DND-41 (cell line): ENCODE measurements around the gene SCAF8.

Experiments
- ATAC-seq: fragments of 200-7000 bp; cut with Tn5 transposase; 3 replicates; pipeline ENCODE4 v1.9.1; 2021; ENCODE audit warnings: low read depth; ENCODE audit not compliant: insufficient read depth
- DNase-seq: peaks from one replicate; pipeline ENCODE4 v3.0.0-alpha.2; 2020
- H2AFZ ChIP-seq: 2 replicates; pipeline ENCODE4 v1.6.0; 2012; ENCODE audit warnings: low read depth, low read length
- H3K27ac ChIP-seq: 2 replicates; pipeline ENCODE4 v1.5.1; 2012; ENCODE audit warnings: low read length, inconsistent platforms
- H3K27me3 ChIP-seq: fragments of 200-600 bp; sonication (generic); 2 replicates; pipeline ENCODE4 v1.6.0; 2012; ENCODE audit warnings: low read length, mild to moderate bottlenecking, inconsistent platforms; ENCODE audit not compliant: insufficient read depth, poor library complexity
- H3K36me3 ChIP-seq: 2 replicates; pipeline ENCODE4 v1.5.1; 2012; ENCODE audit warnings: low read length, inconsistent platforms; ENCODE audit not compliant: insufficient read depth
- H3K4me1 ChIP-seq: 2 replicates; pipeline ENCODE4 v1.5.1; 2012; ENCODE audit warnings: mild to moderate bottlenecking, low read length; ENCODE audit not compliant: insufficient read depth
- H3K4me2 ChIP-seq: 2 replicates; pipeline ENCODE4 v1.6.0; 2012; ENCODE audit warnings: mild to moderate bottlenecking, moderate library complexity, low read length, inconsistent platforms; ENCODE audit not compliant: insufficient read depth
- H3K4me3 ChIP-seq, 2 experiments: fragments of 200-600 bp in 1 of 2; shearing (Covaris generic) in 1 of 2; 2 replicates each; pipeline ENCODE4 v1.5.1; 2012 to 2016; ENCODE audit warnings: inconsistent platforms in 2 of 2, low read length in 2 of 2, mild to moderate bottlenecking in 2 of 2, low read depth in 1 of 2, moderate library complexity in 1 of 2
- H3K79me2 ChIP-seq: 2 replicates; pipeline ENCODE4 v1.6.0; 2012; ENCODE audit warnings: low read length, inconsistent platforms; ENCODE audit not compliant: insufficient read depth
- H3K9ac ChIP-seq: 2 replicates; pipeline ENCODE4 v1.6.0; 2012; ENCODE audit warnings: low read depth, mild to moderate bottlenecking, inconsistent platforms, low read length, moderate library complexity
- H3K9me3 ChIP-seq: 2 replicates; pipeline ENCODE4 v1.5.1; 2012; ENCODE audit warnings: low read length, moderate library complexity, mild to moderate bottlenecking, inconsistent platforms; ENCODE audit not compliant: insufficient read depth, severe bottlenecking
- H4K20me1 ChIP-seq: 2 replicates; pipeline ENCODE4 v1.6.0; 2012; ENCODE audit warnings: low read length; ENCODE audit not compliant: insufficient read depth
- CTCF ChIP-seq: IDR thresholded peaks from 2 replicates; pipeline ENCODE4 v1.5.1; 2012; ENCODE audit warnings: borderline replicate concordance, low read length, moderate library complexity, mild to moderate bottlenecking; ENCODE audit not compliant: poor library complexity, severe bottlenecking; ENCODE audit errors: extremely low read depth
- EZH2 ChIP-seq: IDR thresholded peaks from 3 replicates; pipeline ENCODE4 v1.6.1; 2012; ENCODE audit warnings: borderline replicate concordance, low read depth, mild to moderate bottlenecking, moderate library complexity, low read length, inconsistent platforms; ENCODE audit not compliant: severe bottlenecking

The SCAF8 gene

DNA sequence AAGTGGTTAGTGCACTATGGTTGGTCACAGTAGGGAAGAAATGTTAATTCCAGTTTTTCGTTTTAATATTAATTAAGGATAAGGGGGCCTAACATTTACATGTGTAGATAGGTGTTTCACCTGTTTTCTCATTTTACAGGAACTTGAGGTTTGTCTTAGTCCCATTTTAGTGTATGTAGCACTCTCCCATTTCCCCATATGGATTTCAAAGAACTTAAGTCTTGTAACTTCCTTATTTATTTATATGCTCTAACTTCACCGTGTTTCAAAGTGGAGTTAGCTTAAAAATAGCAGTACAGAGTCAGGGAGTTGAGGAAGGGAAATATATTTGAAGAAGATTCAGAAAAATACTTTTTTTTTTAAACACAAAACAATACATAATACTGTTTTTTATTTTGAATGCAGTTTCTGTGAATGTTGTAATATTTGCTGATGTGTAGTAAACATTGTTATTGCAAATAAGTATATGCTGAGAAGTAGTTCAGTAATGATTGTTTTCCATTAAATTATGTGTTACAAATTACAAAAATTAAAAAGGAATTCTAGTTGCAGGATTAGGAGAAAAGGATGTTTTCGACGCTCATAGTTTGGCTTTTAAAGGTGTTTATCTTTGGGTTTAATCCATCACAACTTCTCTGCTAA is 3.5 kb downstream of the SCAF8 start:
- DNase-seq (no peak), ATAC-seq (no peak)
- Histone ChIP-seq H3K4me2 (peak overlapping the region; percentile 48; the same call in 1 of the 2 replicates), H2AFZ (no peak overlapping the region), H3K9me3 (no peaks in the 10 kb centered on the region), H4K20me1 (peaks cover 77% of the 10 kb centered on the region), H3K27me3 (no peaks in the 10 kb centered on the region), H3K79me2 (peaks cover 93% of the 10 kb centered on the region), H3K36me3 (peaks cover 39% of the 10 kb centered on the region), H3K9ac (peak overlapping the region; percentile 12; the same call in 1 of the 2 replicates), H3K4me3 (no peak overlapping the region), H3K4me1 (peaks cover 59% of the 10 kb centered on the region), H3K27ac (no peak overlapping the region)
- TF ChIP-seq EZH2 (no peak), CTCF (no peak)

- Histone ChIP-seq H2AFZ (no peak overlapping the region), H4K20me1 (peaks cover 82% of the 10 kb centered on the region), H3K4me2 (peak overlapping the region; percentile 48; the same call in 1 of the 2 replicates), H3K36me3 (peaks cover 42% of the 10 kb centered on the region), H3K27ac (no peak overlapping the region), H3K4me1 (peaks cover 55% of the 10 kb centered on the region), H3K9ac (no peak overlapping the region), H3K4me3 (no peak overlapping the region), H3K27me3 (no peaks in the 10 kb centered on the region), H3K79me2 (peaks cover 97% of the 10 kb centered on the region), H3K9me3 (no peaks in the 10 kb centered on the region)
- ATAC-seq: no peak
- no peak for TF ChIP-seq EZH2
- TF ChIP-seq CTCF: no peak
- DNase-seq: no peak
Measured at GRCh38 chr6:154737424-154737823, 4.2 kb downstream of the SCAF8 start.

DNA sequence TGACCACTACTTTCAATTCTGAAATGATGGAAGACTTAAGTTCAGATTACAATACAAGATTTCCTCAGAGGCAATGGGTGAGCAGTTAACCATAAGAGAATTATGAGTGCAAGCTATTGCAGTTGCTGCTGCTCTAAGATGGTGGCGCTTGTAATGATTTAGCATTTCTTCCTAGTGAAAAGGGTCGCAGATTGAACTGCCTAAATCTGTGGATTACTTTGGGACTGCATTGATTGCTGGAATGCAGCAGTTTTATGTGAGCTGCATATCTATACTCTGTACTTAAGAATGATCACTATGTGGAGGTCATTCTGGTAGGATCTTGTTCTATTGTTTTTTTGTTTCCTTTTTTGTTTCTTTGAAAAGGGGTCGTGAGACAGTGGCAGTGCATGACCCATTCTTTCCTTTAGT is 5.3 kb downstream of the SCAF8 start:
- Histone ChIP-seq H4K20me1 (peaks cover 90% of the 10 kb centered on the region), H3K4me2 (peak overlapping the region; percentile 48), H3K27ac (no peak overlapping the region), H3K4me1 (peaks cover 50% of the 10 kb centered on the region), H3K27me3 (no peaks in the 10 kb centered on the region), H3K9me3 (no peaks in the 10 kb centered on the region), H2AFZ (no peak overlapping the region), H3K79me2 (peaks cover 100% of the 10 kb centered on the region), H3K36me3 (peaks cover 47% of the 10 kb centered on the region), H3K4me3 (peak overlapping the region in 1 of 2 experiments; percentile 21; a peak in 1 of 4 replicates), H3K9ac (no peak overlapping the region)
- DNase-seq: no peak
- no peak for ATAC-seq
- no peak for TF ChIP-seq EZH2

DNA sequence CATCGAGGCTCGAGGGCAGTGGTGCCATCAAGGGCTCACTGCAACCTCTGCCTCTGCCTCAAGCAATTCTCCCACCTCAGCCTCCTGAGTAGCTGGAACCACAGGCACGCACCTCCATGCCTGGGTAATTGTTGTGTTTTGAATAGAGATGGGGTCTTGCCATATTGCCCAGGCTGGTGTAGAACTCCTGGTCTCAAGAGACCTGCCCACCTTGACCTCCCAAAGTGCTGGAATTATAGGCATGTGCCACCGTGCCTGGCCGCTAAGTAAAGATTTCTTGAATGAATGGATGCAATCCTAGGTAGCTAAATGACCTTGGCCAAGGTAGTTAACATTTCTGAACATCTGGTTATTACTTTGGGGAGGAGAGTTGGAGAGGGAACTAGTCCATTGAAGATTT is 7.4 kb downstream of the SCAF8 start:
- TF ChIP-seq EZH2: no peak
- H4K20me1 ChIP-seq: peaks cover 92% of the 10 kb centered on the region
- H3K4me3 ChIP-seq: no peak overlapping the region
- peaks cover 35% of the 10 kb centered on the region for H3K4me1 ChIP-seq
- H3K9me3 ChIP-seq: no peaks in the 10 kb centered on the region
- no peak overlapping the region for H3K27ac ChIP-seq
- DNase-seq: no peak
- peaks cover 35% of the 10 kb centered on the region for H3K36me3 ChIP-seq
- H3K27me3 ChIP-seq: no peaks in the 10 kb centered on the region
- H3K4me2 ChIP-seq: peak overlapping the region; percentile 36; the same call in 1 of the 2 replicates
- no peak overlapping the region for H3K9ac ChIP-seq
- no peak for ATAC-seq
- peaks cover 100% of the 10 kb centered on the region for H3K79me2 ChIP-seq
- H2AFZ ChIP-seq: no peak overlapping the region
